K562 (cell line): ENCODE data around the gene NOX1. TPM values are rescaled to one million over a fixed set of nuclear protein-coding genes. Genes with fewer than 3 reads are reported as not detected.

ENCODE experiments used
- BRD4 ChIP-seq: fragments of 200-600 bp; sonication (generic); IDR thresholded peaks from 2 replicates; pipeline ENCODE4 v1.6.1; 2017; ENCODE audit warnings: inconsistent platforms
- BRD9 ChIP-seq: fragments of 450-650 bp; IDR thresholded peaks from 2 replicates; pipeline ENCODE4 v1.6.1; 2018; ENCODE audit warnings: low read depth; ENCODE audit not compliant: partially characterized antibody
- CBX1 ChIP-seq: sonication (generic); IDR thresholded peaks from 2 replicates; pipeline ENCODE4 v1.6.1; 2016; ENCODE audit warnings: antibody characterized with exemption, low read depth, mild to moderate bottlenecking
- CBX5 ChIP-seq: IDR thresholded peaks from 2 replicates; pipeline ENCODE4 v1.6.1; 2014; ENCODE audit warnings: low read depth, borderline replicate concordance
- DDX20 ChIP-seq: fragments of 450-650 bp; IDR thresholded peaks from 2 replicates; pipeline ENCODE4 v1.6.1; 2016; ENCODE audit warnings: missing genetic modification characterization, low read depth, mild to moderate bottlenecking, missing compliant biosample characterization, moderate library complexity
- FOXP1 ChIP-seq: sonication (generic); formaldehyde crosslinking; IDR thresholded peaks from 2 replicates; pipeline ENCODE4 v1.8.0; 2022; ENCODE audit warnings: mild to moderate bottlenecking, missing genetic modification reagents
- GMEB1 ChIP-seq: fragments of 250-450 bp; sonication (Bioruptor Pico); IDR thresholded peaks from 2 replicates; pipeline ENCODE4 v1.4.0; 2020; ENCODE audit warnings: mild to moderate bottlenecking
- HDAC3 ChIP-seq: fragments of 450-650 bp; IDR thresholded peaks from 2 replicates; pipeline ENCODE4 v1.6.1; 2018; ENCODE audit warnings: borderline replicate concordance, mild to moderate bottlenecking, moderate library complexity; ENCODE audit not compliant: partially characterized antibody
- NCOR1 ChIP-seq: fragments of 450-650 bp; IDR thresholded peaks from 2 replicates; pipeline ENCODE4 v1.6.1; 2016; ENCODE audit warnings: mild to moderate bottlenecking, moderate library complexity
- PHF20 ChIP-seq: fragments of 450-650 bp; IDR thresholded peaks from 2 replicates; pipeline ENCODE4 v1.6.1; 2018; ENCODE audit not compliant: partially characterized antibody
- RNF219 ChIP-seq: fragments of 250-450 bp; sonication (Bioruptor Pico); IDR thresholded peaks from 2 replicates; pipeline ENCODE4 v1.5.0; 2022; ENCODE audit warnings: mild to moderate bottlenecking
- SMARCA5 ChIP-seq: fragments of 450-650 bp; IDR thresholded peaks from 2 replicates; pipeline ENCODE4 v1.6.1; 2016
- TFAM ChIP-seq: fragments of 250-450 bp; sonication (Bioruptor Pico); conservative IDR thresholded peaks from 2 replicates; pipeline ENCODE4 v1.5.0; 2021; ENCODE audit warnings: mild to moderate bottlenecking, moderate library complexity
- TFE3 ChIP-seq: fragments of 450-650 bp; formaldehyde crosslinking; IDR thresholded peaks from 2 replicates; pipeline ENCODE4 v1.4.0; 2020; ENCODE audit warnings: mild to moderate bottlenecking, mixed read lengths
- USF1 ChIP-seq: sonication (generic); formaldehyde crosslinking; IDR thresholded peaks from 2 replicates; pipeline ENCODE4 v1.9.0; 2022; ENCODE audit warnings: mild to moderate bottlenecking, missing genetic modification reagents
- ZC3H11A ChIP-seq: IDR thresholded peaks from 2 replicates; pipeline ENCODE4 v1.6.1; 2012; ENCODE audit warnings: low read depth, low read length, improper control_type of control experiment
- ZKSCAN1 ChIP-seq: fragments of 150-350 bp; IDR thresholded peaks from 2 replicates; pipeline ENCODE4 v1.6.1; 2016; ENCODE audit warnings: low read depth, low read length
- ZNF23 ChIP-seq: fragments of 250-450 bp; sonication (Bioruptor Pico); IDR thresholded peaks from 2 replicates; pipeline ENCODE4 v1.4.0; 2020; ENCODE audit warnings: mild to moderate bottlenecking
- ZNF280B ChIP-seq: fragments of 250-450 bp; sonication (Bioruptor Pico); IDR thresholded peaks from 2 replicates; pipeline ENCODE4 v1.5.1; 2021; ENCODE audit warnings: mild to moderate bottlenecking
- ZNF316 ChIP-seq: fragments of 450-650 bp; IDR thresholded peaks from 2 replicates; pipeline ENCODE4 v1.6.1; 2016
- polyA plus RNA-seq, 8 experiments: library from polyadenylated mRNA; depleted of rRNA in 4 of 8; stranded (reverse) in 5 of 8; unstranded in 3 of 8; fragments of >200 nt; fragmentation: Nextera tagmentation in 2 of 8; fragmentation: Illumina TruSeq in 1 of 8; extraction: Ambion mirVana in 2 of 8; extraction: Trizol in 1 of 8; gene quantifications; 2 replicates each; pipeline versions ENCODE4 v1.2.1 to v1.2.3, GENCODE V29; 2011 to 2014; ENCODE audit warnings: inconsistent platforms in 1 of 8, missing spikeins in 1 of 8
- total RNA-seq, 7 experiments: library from RNA; depleted of rRNA in 6 of 7; stranded (reverse); fragments of >200 nt in 6 of 7; fragmentation: Illumina TruSeq in 2 of 7; extraction: Trizol in 2 of 7; gene quantifications; 2 replicates each; pipeline versions ENCODE4 v1.2.1 to v1.2.3, GENCODE V29; 2011 to 2021; ENCODE audit warnings: low replicate concordance in 1 of 7

NOX1 gene
- total and polyA plus RNA-seq, 9 of the 15 experiments (the other 6 are each of a cell fraction or from before 2014, with no cell fraction given), result 0.01 TPM; not detected in 8

GRCh38 chrX:100819837-100820666 lies 54.1 kb downstream of the NOX1 start, which contains the start of gene CSTF2 (continued):
- TF ChIP-seq HDAC3 (peak; percentile 97), DDX20 (tag) (no peak), BRD9 (no peak), GMEB1 (CRISPR knock-in tag) (peak; percentile 89), ZC3H11A (no peak), PHF20 (peak; percentile 90), TFAM (no peak), TFE3 (CRISPR knock-in tag) (no peak), SMARCA5 (no peak), ZNF280B (CRISPR knock-in tag) (no peak), USF1 (CRISPR knock-in tag) (0 out of 2 replicates have a peak, but pooled peaks have one; percentile 14), CBX5 (no peak), RNF219 (CRISPR knock-in tag) (no peak), NCOR1 (no peak), FOXP1 (CRISPR knock-in tag) (peak; percentile 17; the same call in 1 of the 2 replicates), ZNF316 (peak; percentile 18; the same call in 1 of the 2 replicates), CBX1 (0 out of 2 replicates have a peak, but pooled peaks have one; percentile 22), ZNF23 (CRISPR knock-in tag) (no peak), BRD4 (no peak), ZKSCAN1 (peak; percentile 75; the same call in 1 of the 2 replicates)
